NOMO-1 (cell line): ENCODE measurements around the gene TECPR1.

ENCODE experiments used
- DNase-seq, 2 experiments: peaks; one replicate each; lab custom pipeline; 2025; ENCODE audit not compliant: unreplicated experiment in 2 of 2; lab: John Stamatoyannopoulos, UW

The TECPR1 gene

DNA sequence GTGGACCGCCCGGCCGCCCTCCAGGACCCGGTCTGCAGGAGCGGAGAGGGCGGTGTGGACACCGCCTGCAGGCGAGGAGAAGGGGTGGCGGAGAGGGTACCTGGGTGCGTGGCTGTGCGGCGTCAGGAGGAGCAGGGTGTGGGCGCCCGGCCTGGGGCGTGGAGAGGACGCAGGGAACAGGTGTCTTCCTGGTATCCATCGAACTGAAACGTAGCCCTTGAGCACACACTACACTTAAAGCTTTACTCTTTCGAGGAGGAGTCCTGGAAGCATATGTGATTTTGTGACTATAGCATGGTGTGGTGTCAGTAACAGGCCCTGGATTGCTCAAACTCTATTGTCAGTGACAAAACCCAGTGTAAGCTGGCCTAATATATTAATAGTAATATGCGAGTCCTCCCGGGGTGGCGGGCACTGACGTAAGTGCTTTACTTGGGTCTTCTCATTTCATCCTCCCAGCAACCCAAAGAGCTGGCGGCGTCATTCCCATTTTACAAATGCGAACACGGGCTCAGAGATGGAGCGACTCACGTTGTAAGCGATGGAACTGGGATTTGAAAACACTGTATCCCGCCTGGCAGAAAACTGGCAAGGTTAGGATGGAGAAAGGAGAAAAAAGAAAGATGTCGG lies 508 bp upstream of the TECPR1 start:
- peak; percentile 55 to 61 for DNase-seq

DNA sequence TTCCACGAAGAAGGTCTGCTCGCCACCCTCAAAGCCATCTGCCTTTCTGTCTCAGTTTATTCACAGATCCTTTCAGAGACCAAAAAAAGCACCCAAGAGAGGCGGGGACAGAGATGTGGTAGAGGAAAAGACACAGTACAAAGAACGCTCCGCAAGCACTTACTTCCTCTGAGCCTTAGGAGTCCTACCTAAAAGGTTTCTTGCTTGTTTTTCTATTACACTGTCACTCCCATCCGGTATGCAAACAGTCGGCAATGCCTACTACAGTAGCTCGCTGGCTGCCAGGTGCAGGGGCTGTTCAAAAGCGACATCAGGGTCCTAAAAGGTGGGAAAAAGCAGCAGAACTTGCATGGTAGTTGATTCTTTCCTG lies 816 bp downstream of the TECPR1 start:
- peak in 1 of 2 experiments; percentile 28 for DNase-seq

DNA sequence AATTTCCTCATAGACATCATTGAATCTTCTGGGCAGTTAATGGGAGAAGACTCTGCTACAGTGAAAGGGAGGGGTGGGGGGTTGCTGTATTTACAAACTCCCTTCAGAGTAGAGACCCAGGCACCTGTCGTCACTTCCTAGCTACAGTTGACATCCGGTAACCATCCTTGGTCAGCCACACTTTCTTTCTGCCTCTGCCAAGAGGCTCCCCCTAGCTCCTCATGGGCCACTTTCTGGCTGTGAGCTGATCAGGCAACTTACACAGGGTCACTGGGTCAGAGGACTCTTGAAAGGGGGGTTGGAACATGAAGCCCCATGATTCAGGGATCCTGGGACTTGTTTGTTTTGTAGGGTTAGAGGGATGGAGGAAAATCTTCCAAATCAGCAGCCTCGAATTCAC lies 1.2 kb downstream of the TECPR1 start:
- DNase-seq, result no peak

DNA sequence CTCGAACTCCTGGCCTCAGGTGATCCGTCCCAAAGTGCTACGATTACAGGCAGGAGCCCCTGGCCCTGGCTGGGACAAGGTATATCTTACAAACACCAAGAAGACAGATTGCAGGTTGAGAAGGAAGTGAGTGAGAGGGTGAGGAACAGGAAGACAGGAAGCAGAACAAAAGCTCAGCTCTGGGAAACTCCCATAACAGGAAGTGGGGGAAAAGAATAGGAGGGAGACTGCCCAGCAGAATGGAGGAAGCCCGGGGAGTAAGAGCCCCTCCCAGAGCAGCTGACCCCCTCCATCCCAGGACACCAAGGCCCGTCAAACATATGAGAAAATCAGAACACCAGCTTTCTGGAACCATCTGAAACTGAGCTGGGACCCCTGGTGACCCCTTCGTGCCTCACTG lies 2.9 kb downstream of the TECPR1 start:
- peak in 1 of 2 experiments; percentile 28 for DNase-seq

DNA sequence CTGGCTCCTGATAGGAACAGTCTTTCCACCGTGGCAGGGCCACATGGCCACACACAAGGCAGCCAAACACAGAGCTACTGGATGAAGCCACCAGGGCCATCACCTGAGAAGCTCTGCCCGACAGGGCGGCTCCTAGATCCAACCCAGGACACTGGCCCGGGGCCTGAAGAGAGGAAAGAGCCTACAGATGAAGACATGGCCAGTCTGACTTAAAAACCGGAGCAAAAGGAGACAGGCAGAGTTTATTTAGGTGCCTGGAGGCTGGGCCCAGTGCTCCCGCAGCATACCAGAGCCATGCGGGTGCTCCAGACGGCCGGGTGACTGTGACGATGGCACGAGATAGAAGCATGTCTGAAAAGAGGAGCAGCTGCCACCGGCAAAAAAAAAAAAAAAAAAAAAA lies 3.9 kb downstream of the TECPR1 start:
- no peak for DNase-seq

DNA sequence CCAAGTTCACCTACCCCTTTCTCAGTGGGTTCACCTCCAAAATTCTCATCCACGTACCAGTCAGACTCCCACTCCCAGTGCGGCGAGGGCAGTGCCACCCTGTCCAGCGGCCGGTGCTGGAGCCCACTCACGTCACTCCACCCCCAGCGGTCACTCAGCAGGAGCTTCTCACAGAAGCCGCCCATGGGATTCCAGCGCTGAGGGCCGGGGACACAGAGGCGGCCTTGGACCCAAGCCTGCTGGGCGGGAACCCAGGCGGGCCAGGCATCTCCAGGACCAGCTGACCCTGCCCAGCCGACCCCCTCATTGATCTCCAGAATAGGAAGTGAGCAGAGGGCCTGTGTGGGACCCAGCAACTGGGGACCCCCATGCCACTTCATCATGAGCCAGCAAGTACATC lies 7.2 kb downstream of the TECPR1 start:
- DNase-seq, result no peak

DNA sequence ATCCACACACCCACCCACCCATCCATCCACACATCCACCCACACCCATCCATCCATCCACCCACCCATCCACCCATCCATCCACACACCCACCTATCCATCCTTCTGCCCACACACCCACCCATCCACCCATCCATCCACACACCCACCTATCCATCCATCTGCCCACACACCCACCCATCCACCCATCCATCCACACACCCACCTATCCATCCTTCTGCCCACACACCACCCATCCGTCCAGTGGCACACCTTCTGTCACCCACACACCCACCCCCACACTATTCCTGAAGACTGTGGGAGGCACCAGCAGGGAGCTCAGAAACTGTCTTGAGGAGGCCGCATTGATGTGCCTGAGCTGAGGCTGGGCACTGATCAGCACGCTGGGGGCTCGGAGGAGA lies 9.1 kb downstream of the TECPR1 start:
- no peak for DNase-seq

DNA sequence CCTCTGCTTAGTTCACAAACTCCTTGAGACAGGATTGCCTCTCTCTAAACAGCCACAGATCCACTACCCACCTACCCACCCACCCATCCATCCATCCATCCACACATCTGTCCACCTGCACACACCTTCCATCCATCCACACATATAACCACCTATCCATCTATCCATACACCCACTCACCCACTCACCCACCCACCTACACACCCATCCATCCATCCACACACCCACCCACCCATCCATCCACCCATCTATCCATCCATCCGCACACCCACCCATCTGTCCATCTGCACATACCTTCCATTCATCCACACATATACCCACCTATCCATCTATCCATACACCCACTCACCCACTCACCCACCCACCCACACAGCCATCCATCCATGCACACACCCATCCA lies 9.7 kb downstream of the TECPR1 start:
- DNase-seq, result no peak

DNA sequence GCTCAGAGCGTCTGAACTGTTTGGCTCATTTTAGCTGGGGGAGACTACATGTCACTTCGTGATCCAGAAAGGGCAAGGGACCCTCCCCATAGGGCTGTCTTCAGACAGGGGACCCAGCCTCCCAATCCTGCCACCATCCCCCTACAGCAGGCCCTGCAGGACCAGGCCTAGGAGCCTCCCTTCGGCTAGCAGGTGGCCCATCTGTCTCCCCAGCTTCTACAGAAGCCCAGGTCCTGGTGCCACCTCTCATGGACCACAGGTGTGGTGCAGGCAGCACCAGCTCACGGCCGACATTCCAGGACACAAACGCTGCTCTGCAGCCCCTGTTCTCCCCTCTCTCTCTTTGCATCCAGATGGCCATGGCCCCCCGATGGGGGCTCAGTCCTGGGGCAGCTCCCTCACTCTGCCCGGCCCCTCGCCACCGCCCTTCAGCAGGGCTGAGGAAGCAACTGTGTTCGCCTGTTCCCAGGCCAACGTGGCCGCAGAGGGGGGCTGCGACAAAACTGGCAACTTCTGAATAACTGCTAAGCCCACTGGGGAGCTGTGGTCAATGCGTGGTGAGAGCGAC lies 10.3 kb downstream of the TECPR1 start:
- DNase-seq, result no peak

DNA sequence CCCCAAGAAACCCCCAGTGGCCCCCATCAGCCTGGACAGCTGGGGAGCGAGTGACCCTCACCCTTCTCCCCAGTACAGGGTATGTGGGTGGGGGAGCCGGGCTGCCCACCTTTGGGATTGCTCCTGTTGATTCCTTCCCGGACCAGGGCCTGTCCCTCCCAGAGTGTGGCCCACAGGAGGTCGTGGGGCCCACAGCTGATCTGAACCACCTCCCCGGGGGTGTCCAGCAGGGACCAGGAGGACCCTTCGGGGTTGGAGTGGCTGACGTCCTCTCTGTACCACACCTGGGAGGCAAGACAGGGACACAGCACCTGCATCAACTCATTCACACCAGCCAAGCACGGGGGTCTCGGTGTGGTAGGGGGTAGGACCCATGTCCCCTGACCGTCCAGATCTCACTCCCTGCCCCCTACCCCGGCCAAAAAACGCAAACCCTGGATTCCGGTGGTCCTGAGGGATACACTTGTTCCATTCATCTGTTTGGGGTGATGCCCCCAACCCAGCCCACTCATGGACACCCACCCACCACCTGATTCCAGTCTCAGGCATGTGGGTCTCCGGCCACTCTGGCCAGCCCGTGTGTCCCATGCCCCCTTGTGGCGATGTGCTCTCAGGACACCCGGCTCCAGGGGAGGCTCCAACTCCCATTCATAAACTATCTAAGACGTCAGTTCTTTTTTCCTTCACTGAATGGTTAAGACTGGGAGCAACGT lies 10.9 kb downstream of the TECPR1 start:
- peak; percentile 14 to 25 for DNase-seq

DNA sequence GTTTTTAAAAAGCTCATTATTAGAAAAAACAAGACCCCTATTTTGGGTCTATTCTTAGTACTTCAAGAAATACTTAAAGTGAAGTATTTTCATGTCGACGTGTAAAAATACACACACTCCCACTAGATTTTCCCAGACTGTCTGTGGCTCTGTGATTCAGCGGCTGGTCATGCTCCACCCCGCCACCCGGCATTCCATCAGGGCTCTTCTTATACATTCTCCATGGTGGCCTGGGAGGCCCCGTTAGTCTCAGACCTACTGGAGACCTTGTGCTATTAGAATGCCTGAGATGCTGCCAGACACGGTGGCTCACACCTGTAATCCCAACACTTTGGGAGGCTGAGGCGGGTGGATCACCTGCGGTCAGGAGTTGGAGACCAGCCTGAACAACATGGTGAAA lies 13.1 kb downstream of the TECPR1 start:
- DNase-seq, result no peak

DNA sequence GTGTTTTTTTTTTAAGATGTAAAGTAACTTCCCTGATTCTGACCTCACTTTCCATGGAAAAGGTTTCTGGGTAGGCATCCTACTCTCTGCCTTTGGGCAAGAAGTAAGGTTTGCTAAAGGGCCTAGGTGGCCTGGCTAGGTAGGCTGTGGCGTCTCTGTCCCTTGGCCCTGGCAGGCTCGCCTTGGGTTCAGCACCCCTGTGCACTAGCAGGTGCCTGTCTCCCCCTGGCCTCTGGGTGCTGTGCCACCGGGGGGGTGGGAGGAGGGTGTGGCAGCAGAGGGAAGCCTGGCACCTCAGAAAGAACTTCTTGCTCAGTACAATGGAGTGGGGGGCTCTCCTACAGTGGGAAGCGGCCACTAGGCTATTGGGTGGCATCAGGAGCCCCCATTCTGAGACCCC lies 14.0 kb downstream of the TECPR1 start:
- DNase-seq, result no peak

DNA sequence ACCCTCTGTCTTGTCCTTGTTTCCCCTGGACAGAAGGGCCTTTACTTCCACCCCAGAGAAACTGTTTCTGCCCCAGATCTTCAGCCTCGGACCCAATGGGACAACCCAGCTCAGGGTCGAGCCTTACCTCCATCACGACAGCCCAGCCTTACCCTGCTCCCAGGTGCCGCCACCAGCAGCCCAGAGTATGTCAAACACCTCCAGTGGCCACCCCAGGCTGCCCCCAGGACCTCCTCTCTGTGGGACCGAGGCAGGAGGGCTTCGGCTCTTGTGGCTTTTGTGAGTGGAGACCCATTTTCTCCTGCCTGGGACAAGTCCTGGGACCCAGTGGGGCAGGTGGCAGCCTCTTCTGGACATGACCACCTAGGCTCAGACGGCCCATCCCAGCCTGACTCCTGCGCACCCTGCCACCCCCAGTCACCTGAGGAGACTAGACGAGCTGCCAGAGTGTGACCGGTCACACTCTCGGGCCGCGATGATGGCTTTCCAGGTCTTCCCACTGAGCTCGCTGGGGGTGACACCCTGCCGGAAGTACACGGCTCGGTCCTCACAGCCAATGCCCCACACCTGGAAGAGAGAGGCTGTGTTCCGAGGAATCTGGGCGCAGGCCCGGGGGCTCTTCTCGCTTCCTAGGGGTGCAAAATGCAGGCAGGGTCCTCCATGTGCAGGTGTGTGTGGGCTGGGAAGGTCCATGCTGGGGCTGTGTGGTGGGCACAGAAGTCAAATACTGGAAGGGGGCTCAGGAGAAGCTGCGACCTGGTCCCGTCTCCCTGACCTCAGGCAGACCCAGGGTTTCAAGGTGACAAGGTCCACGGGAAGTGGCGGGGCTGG lies 15.5 kb downstream of the TECPR1 start:
- no peak for DNase-seq

DNA sequence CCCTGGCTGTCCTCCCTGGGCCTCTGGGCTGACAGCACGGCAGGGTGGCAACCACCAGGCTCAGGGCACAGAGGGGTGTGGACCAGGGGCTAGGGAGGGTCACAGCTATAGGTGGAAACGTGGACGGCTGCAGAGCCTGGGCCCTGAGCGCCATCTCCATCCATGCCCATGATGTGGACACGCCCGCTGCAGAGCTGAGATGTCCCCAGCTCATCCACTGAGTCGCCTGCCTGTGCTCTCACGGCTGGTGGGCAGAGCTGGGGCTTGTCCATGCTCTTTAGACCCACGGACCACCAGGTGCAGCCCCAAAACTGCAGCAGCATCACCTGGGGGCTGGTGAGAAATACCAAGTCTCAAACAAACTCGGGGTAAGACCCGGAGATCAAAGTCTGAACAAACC lies 16.1 kb downstream of the TECPR1 start:
- no peak for DNase-seq

DNA sequence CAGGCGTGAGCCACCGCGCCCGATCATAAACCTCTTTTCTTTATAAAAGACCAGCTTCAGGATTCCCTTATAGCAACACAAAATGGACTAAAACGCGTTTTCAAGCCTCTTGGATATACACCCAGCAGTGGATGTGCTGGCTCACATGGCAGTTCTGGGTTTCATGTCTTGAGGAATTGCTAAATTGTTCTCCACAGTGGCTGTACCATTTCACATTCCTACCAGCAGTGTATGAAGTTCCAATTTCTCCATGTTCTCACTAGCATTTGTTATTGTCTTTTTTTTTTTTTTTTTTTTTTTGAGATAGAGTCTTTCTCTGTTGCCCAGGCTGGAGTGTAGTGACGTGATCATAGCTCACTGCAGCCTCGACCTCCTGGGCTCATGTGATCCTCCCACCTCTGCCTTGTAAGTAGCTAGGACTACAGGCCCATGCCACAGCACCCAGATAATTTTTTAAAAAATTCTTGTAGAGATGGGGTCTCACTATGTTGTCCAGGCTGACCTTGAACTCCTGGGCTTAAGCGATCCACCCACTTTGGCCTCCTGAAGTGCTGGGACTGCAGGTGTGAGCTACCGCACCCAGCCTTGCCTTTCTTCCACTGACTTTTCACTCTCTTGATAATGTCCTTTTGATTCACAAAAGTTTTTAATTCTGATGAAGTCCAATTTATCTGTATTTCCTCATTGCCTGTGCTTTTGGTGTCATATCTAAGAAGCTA lies 17.4 kb downstream of the TECPR1 start:
- no peak for DNase-seq

DNA sequence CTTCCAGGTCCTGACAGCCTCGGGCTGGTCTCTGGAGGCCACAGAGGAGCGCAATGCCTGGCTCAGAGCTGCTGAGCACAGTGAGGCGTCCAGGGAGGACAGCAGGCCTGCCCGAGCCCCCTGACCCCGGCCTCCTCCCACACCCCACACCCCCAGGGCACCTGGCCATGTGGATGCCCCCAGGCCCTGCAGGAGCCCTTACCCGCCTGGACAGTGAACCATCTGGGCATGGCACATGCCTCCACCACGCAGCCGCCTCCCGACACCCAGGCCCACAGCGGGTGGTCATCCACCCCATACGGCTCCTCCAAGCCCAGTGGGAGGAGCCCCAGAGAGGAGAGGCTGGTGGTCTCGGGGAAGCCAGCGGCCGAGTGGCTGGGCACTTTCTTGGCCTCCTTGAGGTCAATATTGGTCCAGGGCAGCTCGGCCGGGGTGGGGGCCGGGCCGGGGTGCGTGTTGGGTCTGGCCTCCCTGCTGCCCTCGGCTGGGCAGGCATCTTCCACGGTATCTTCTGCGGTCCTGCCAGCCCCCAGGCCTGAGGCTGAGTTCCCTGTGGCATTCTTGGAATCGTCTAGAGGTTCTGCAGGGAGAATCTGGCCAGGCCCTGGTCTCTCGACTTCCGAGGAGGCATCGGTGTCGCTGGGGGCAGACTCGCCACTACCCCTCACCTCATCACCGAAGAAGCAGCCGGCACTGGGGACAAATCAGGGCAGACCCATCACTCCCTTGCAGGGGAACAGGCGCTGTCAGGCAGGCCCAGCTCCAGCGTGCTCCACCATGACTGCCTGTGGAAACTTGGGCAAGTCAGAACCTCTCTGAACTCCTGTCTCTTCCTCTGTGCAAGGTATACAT lies 18.6 kb downstream of the TECPR1 start:
- DNase-seq, result no peak

DNA sequence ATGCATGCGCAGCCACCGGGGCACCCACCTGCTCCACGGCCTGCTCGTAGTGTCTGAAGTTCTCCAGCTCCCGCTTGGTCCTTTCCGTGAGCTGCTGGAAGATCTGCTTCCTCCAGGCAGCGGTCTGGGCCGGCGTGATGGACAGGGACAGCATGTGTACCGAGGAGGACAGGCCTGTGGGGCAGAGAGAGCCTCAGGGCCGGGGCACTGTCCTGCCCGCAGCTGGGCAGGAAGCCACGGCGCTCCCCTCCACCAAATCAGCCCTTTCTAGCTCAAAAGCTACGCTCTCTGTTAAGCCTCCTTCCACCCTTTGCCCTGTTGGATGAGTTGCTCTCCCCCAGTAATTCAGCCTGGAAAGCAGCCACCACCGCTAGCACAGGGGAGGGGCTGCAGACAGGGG lies 19.2 kb downstream of the TECPR1 start:
- DNase-seq, result no peak

DNA sequence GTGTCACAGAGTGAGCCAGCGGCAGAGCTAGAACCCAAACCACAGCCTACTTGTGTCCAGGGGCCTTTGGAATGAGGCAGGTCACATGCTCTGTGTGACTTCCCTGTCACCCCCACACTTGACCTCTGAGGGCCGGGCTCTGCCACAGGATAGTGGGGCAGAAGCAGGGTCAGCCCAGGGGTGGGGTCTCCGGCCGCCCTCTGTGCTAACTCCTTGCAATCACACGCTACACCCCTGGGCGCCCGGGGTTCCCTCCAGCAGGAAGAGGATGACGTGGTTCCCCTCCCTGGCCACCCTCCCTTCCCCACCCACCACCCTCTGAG lies 19.8 kb downstream of the TECPR1 start:
- DNase-seq, result no peak

DNA sequence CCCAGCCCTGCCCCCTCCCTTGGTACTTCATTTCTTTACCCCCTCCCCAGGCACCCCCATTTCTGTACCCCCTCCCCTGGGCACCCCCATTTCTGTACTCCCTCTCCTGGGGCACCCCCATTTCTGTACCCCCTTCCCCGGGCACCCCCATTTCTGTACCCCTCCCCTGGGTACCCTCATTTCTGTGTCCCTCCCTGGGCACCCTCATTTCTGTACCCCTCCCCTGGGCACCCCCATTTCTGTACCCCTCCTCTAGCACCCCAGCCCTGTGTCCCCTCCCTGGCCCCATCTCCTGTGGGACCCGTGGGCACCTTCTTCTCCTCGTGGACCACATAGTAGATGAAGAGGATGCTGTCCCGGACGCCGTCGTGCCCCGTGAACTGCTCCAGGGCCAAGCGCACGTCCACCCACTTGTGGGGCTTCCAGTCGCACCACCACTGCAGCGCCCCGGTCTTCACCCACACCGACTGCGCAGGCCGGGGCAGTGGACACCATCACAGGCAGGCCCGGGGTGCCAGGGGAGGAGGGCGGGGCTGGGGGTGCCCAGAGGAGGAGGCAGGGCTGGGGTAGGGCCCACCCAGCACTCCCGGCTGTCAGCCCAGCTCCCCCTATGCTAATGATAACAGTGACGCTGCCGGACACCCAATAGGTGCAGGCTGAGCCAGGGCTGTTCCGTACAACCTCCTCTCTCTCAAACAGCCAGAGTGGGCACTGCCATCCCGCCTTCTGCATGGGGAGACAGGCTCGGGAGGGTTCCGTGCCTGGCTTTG lies 20.4 kb downstream of the TECPR1 start:
- no peak for DNase-seq
